8988T (cell line): ENCODE results near the gene TCF7L2.

Experiments used
- DNase-seq: peaks from one replicate; pipeline ENCODE4 v3.0.0; 2011

Gene TCF7L2

GRCh38 chr10:112948196-112948595 is 1.9 kb upstream of the TCF7L2 start:
- DNase-seq: no peak

DNA sequence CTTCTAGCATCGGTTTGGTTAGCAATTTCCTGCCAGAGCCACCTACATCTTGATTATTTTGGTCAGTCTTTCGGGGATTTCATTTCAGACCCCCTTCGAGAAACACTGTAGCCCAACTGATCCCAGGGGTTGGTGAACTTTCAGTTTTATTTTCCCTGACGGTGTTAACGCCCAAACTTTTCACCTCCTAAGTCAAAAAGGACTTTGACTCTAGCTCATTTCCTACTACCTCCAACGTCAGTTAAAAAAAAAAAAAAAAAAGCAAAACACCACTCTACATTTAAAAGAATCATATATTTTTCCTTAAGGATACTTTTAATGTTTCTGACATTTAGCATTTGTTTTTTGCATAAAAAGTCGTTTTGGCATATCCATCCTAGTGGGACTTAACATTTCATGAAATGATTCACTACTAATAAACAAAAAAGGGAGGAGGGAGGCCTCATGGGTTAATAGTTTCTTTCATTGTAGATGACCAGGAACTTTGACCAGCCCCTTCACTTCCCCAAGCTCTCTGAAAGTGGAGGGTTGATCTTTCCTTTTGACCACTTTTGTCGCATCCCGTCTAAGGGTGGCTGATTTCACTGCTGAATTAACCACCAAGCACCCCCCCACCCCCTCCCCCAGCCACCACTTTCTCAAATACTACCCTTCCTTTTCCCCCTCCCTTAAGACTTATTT is 764 bp upstream of the TCF7L2 start:
- no peak for DNase-seq

GRCh38 chr10:112950714-112951358 is 789 bp downstream of the TCF7L2 start:
- no peak for DNase-seq

DNA sequence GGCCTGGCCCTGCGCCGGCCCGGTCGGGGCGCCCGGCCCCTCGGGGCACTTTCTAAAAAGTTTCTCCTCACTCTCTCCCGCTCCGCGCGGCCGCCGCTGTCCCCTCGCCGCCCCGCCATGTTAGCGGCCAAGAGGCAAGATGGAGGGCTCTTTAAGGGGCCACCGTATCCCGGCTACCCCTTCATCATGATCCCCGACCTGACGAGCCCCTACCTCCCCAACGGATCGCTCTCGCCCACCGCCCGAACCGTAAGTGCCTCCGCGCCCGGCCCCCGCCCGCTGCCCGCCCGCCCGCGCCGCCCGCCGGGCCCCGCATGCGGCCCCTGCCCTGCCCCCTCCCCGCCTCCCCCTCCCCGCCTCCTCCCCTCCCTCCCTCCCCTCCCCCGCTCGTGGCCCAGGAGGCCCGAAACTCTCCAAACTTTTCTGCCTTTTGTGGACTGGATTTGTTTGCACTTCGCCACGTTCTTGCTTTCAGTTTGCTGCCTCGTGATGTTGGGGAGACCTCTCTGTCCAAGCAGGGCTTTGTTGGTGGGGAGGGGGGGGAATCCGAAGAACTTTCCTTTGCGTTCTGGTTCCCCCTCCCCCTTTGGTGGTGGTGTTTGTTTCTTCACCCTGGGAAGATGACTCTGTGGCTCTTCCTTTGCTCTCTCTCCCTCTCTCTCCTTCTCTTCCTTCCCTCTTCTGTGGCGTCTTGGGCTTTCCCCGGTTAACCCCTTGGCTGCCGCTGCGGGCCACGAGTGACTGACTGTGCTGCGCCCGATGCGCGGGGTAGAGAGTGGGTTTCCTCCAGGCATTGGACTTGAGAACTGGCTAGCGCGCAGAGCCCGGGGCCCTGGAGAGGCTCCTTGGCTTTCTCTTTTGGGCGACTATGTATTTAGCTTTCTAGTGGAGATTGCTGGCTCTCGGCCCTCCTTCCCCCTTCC is 1.6 kb downstream of the TCF7L2 start:
- DNase-seq: no peak

- no peak for DNase-seq
Observed at GRCh38 chr10:112952282-112953173, 2.5 kb downstream of the TCF7L2 start.

- DNase-seq: no peak
Observed at GRCh38 chr10:112953174-112954159, 3.4 kb downstream of the TCF7L2 start.

DNA sequence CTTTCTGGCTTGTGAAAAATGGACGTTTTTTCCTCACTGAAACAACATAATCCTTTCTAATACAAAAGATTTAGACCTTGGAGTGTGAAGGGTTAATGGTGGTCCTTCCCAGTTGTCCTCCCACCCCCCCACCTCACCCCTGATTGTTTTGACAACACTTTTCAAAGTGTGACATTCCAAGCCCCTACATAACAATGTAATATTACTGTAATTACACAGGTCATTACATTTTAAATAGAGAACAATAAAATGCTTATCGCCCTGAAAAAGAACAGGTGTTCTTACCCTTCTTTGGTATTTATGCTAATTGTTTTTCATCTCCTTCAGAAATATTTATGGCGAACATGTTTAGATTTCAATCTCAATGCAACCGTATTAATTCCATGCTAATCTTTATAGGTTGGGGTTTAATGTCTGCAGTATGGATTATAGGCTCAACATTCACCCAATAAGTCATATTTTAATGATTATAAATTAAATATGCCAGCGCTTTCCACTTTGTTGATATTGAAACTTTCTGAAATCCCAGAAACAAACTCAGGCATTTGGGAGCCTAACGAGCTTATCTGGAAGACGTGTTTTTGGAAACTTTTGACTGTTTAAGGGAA is 5.0 kb downstream of the TCF7L2 start:
- no peak for DNase-seq

- no peak for DNase-seq
Observed at GRCh38 chr10:112955582-112956421, 5.8 kb downstream of the TCF7L2 start.

DNA sequence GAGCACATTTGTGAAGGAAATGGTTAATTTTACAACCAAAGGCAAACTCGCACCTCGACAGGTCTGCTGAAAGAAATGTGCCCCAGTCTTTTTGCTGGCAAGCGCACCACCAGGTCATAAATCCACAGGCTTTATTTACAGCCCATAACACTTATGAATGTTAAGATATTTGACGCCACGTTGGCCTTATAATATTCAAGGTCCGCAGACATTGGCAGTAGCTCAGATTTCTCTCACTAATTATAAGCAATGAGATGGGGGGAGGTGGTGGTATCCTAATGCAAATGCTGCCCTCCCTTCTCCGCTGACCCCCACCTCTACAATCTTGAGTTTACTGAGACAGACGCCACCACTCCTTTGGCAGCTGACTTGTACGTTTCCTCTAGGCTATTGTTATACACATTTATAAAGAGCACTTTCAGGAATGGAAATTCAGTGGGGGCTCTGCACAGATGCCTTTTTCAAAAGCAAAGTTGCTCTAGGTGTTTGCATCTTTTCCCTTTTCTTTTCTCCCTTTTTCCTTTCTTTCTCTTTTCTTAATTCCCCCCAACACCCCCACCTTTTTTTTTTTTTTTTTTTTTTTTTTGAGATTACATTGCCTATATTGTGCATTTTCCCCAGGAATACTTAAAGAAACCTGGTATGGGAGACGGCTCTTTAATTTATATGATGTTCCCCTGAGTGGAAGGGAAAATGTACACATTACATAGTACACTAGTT is 6.7 kb downstream of the TCF7L2 start:
- DNase-seq: no peak

DNA sequence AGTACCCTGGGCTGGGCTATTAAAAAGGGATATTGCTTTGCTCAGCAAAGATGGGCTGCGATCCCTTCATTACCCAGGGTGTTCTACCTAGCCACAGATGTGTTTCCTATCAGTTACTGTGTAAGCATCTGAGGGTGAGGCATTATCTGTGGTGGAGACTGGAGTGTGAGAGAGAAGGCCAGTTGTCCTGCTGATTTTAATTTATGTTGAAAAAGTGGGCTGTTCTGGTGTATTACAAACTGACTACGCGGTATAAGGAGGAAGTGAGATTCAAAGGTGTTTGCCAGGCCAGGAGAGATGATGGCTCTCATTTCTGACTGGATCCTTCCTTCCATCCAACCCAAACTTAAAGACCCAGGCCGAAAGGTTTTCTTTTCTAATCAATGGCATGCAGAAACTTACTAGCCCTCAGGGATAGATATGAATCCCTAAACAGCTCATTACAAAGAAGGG is 7.6 kb downstream of the TCF7L2 start:
- no peak for DNase-seq

DNA sequence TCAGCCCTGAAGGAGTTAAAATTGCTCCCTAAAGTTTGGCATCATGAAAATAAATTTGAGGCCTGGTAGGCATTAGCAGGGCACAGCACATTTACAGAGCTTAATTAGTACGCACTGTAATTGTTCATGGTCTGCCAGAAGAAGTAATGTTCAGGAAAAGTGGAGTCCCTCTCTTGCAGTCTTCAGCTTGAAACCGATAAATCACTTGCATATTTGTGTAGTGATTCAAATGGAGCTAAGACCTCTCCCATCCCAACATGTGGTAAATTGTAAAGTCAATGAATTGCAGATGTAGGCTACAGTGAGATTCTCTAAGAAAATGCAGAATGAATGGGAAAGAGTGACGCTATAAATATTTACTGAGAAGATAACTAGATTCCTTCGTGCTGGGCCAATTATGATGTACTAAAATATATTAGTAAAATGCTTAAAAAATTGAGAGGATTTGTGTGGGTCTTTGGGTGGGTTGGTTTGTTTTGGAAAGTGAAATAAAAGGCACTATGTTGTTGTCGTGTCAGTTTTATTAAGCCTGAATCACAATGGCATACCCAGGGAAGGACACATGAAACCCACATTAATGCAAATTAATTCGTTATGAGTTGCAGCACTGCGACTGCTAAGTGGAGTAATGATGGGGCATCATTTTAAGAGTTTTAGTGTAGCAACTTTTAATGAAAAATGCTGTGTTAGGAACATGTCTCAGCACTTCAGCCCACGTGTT is 8.4 kb downstream of the TCF7L2 start:
- no peak for DNase-seq

GRCh38 chr10:112959207-112959838 is 9.3 kb downstream of the TCF7L2 start:
- no peak for DNase-seq

- DNase-seq: no peak
Observed at GRCh38 chr10:112960151-112960681, 10.2 kb downstream of the TCF7L2 start.

GRCh38 chr10:112961609-112962008 is 11.6 kb downstream of the TCF7L2 start:
- no peak for DNase-seq

- DNase-seq: no peak
Observed at GRCh38 chr10:112962343-112962742, 12.3 kb downstream of the TCF7L2 start.

DNA sequence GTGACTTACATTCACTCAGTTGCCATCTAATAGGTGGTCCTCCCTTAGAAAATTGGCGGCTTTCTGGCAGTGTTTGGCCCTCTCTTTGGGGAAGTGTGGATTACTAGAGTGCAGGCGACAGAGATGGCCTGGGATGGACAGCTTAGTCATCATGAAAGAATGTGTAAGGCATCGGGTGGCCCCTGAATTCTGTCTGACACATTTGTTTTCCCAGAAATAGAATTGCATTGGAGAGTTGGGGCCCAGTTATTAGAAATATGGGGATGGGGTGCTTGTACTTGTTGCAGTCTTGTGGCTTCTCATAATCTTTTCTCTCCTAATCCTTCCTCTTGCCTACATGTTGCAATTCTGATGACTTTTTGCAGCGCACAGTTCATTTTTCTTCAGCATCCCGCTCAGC is 13.8 kb downstream of the TCF7L2 start:
- DNase-seq: no peak

- no peak for DNase-seq
Observed at GRCh38 chr10:112964482-112964881, 14.4 kb downstream of the TCF7L2 start.
